DOHH2 (cell line): ENCODE measurements around the gene CMSS1.

ENCODE experiments used
- EZH2phosphoT487 ChIP-seq: fragments of 200-600 bp; sonication (generic); IDR thresholded peaks from 2 replicates; pipeline ENCODE4 v1.6.1; 2017; ENCODE audit warnings: borderline replicate concordance, mild to moderate bottlenecking, antibody characterized with exemption, low read length, moderate library complexity, mixed read lengths
- TF ChIP-seq, protein P1 (sequence below): fragments of 200-600 bp; sonication (generic); IDR thresholded peaks from one replicate; pipeline ENCODE4 v1.5.1; 2014; ENCODE audit warnings: antibody characterized with exemption, mild to moderate bottlenecking, low read depth, low read length; ENCODE audit not compliant: poor library complexity, severe bottlenecking

DNA sequence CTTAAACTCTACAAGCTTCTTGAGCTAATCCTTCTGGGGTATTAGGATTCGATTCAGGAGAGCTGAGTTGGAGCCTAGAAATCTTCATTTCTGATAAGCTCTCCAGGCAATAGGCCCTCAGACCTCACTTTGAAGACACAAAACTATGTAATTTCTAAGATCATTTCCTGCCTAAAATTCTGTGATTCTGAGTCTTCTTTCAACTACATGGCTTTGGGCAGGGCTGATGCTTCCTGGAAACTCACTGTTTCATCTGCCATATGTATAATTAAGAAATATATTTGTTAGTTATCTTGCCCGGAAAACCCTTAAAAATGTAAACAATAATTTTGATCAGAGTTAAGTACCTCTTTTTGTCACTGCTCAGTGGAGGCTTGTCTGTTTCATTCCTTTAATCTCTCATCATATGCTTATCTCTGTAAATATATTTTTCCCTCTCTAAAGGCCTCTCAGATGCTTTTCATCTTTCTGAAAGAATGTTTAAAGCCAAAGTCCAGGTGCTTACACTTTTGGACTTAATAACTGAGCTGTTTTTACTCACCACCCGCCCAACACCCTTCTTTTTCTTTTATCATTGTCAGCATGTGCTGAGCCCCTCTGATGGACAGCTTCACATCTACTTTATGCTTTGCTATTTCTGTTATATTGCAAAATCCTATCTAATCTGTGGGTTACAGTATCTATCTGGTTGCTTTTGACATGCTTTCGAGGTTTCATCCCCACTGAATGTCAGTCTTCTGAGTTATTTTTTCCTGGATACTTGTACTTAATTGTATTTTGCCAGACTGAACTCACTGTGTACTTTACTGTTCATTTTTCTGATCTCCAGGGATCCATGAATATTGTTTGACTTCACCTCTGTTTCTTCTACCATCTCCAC lies 258.4 kb downstream of the CMSS1 start:
- TF ChIP-seq, protein P1, sequence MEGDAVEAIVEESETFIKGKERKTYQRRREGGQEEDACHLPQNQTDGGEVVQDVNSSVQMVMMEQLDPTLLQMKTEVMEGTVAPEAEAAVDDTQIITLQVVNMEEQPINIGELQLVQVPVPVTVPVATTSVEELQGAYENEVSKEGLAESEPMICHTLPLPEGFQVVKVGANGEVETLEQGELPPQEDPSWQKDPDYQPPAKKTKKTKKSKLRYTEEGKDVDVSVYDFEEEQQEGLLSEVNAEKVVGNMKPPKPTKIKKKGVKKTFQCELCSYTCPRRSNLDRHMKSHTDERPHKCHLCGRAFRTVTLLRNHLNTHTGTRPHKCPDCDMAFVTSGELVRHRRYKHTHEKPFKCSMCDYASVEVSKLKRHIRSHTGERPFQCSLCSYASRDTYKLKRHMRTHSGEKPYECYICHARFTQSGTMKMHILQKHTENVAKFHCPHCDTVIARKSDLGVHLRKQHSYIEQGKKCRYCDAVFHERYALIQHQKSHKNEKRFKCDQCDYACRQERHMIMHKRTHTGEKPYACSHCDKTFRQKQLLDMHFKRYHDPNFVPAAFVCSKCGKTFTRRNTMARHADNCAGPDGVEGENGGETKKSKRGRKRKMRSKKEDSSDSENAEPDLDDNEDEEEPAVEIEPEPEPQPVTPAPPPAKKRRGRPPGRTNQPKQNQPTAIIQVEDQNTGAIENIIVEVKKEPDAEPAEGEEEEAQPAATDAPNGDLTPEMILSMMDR, result no peak
- TF ChIP-seq EZH2phosphoT487, result no peak
